NCI-H2196 treated with DMSO at 0.1 percent for 48 hours (cell line): Measurements from ENCODE around the gene GTF2IRD1.
"Not testable (repeated sequence)": the region's sequence is repeated elsewhere in the genome, so short reads cannot be mapped to it uniquely, and the experiment has no call there.

Source experiments
- DNase-seq: peaks from one replicate; lab custom pipeline; 2025; ENCODE audit not compliant: unreplicated experiment; lab: John Stamatoyannopoulos, UW

Gene GTF2IRD1

DNA sequence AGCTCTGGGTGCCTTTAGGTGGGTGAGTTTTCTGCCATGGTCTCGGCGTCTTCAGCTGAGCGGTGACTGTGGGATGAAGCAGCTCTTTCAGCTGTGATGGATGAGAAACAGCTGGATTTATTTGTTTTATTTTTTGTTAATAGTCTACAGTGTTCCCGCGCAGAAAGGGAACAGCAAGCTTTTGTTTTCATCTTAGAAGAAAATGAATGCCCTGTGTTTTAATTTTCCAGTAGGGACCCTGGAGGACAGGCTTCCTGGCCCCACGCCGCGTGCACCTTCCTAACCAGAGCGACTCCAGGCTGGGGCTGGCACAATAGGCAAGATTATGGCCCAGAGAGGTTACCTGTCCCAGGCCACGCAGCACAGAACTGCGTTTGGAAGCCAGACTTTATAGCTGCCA lies 57.6 kb downstream of the GTF2IRD1 start:
- no peak for DNase-seq

DNA sequence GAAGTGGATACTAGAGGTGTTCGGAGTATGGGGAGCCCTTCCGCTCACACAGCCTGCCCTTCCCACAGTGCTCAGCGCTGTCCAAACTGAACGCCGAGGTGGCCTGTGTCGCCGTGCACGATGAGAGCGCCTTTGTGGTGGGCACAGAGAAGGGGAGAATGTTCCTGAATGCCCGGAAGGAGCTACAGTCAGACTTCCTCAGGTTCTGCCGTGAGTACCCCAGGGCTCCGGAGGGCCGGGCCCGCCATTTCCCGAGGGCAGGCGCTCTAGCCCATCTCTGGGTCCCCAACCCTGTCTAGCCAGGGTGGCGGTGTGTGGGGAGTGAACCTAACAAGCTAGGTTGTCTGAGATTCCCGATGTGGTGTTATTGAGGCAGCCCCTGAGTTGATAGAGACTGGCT lies 59.1 kb downstream of the GTF2IRD1 start:
- no peak for DNase-seq

DNA sequence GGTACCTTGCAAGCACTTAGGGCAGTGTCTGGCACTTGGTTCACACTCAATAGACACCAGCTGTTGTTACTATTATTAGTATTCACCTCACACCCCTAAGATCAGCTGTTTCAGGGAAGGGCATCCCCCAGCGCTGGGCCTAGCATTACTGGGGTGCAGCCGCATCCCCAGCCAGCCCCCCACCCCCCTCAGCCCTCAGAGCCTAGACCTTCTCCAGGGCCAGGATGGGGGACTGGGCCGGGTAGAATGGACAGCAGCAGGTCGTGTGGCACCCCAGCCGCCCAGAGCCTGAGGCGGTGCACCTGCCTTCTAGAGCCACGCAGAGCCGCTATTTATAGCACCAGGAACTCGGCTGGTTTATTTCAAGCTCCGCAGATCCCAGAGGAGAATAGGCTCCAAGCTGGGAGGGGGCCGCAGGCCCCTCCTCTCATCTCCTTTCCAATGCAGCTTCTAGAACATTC lies 60.5 kb downstream of the GTF2IRD1 start:
- DNase-seq = no peak

DNA sequence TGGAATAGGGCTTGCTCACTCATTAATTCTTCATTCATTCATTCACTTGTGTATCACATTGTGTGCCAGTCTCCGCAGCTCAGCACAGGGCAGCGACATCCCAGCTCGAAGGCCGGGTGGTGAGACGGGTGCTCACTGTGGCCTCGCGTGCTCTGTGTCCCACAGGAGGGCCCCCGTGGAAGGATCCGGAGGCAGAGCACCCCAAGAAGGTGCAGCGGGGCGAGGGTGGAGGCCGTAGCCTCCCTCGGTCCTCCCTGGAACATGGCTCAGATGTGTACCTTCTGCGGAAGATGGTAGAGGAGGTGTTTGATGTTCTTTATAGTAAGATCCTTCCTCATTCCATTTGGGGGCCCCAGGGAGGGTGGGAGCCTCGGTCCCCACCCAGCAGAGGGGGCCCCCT lies 61.6 kb downstream of the GTF2IRD1 start:
- DNase-seq = no peak

DNA sequence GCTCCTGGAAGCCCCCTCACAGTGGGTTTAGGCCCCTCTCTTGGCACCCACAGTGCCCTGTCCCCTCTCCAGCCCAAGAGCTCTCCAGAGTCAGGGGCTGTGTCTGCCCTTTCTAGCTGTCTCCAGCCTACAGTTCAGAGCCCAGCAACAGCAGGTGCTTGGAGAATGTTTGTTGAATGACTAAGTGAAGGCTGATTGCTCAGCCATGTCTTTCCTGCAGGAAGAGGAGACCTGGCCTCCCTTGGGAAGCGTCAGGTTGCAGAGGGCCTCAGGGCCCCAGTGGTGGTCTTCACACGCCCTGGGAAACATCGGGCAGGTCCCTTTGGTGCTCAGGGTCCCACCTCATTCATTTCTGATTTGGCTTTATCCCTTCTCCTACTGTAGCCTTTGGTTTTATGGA lies 62.5 kb downstream of the GTF2IRD1 start:
- DNase-seq = no peak

DNA sequence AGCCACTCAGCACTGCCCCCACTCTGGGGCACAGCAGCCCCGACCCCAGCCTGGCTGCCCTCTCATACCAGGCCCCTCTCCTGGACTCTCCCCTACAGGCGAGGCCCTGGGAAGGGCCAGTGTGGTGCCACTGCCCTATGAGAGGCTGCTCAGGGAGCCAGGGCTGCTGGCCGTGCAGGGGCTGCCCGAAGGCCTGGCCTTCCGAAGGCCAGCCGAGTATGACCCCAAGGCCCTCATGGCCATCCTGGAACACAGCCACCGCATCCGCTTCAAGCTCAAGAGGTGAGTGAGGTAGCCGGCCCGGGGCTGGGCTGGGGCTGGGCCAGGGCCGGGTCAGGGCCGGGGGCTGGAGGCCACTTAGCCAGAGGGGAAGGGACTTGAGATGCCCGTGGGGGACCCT lies 64.3 kb downstream of the GTF2IRD1 start:
- no peak for DNase-seq

DNA sequence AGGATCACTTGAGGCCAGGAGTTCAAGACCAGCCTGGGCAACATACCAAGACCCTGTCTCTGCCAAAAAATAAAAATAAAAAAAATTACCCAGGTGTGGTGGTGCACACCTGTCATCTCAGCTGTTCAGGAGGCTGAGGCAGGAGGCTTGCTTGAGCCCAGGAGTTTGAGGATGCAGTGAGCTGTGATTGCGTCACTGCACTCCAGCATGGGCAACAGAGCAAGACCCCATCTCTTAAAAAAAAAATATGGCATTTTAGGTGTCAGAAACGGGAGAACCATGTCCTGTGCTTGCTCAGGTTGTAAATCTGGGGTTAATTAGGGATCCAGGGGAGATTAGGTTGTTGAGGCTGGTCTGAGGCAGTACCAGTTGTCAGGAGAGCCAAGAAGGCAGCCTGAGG lies 64.9 kb downstream of the GTF2IRD1 start:
- DNase-seq = no peak

DNA sequence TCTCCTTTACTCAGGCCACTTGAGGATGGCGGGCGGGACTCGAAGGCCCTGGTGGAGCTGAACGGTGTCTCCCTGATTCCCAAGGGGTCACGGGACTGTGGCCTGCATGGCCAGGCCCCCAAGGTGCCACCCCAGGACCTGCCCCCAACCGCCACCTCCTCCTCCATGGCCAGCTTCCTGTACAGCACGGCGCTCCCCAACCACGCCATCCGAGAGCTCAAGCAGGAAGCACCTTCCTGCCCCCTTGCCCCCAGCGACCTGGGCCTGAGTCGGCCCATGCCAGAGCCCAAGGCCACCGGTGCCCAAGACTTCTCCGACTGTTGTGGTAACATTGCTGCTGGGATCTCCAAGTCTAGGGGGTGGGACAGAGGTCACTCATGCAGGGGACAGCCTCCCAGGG lies 65.7 kb downstream of the GTF2IRD1 start:
- no peak for DNase-seq

DNA sequence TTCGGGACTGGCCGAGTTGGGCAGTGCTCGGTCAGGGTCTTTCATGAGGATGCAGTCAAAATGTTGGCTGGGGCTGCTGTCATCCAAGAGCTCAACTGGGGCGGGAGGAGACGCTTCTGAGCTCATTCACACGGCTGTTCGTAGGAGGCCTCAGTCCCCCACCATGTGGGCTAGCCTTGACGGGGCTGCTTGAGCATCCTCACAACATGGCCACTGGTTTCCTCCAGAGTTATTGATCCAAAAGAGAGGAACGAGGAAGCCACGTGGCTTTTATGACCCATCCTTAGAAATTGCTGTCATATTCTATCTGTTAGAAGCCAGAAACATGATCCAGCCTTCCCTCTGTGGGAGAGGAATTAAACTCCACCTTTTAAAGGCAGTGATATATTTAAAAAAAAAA lies 68.1 kb downstream of the GTF2IRD1 start:
- no peak for DNase-seq

DNA sequence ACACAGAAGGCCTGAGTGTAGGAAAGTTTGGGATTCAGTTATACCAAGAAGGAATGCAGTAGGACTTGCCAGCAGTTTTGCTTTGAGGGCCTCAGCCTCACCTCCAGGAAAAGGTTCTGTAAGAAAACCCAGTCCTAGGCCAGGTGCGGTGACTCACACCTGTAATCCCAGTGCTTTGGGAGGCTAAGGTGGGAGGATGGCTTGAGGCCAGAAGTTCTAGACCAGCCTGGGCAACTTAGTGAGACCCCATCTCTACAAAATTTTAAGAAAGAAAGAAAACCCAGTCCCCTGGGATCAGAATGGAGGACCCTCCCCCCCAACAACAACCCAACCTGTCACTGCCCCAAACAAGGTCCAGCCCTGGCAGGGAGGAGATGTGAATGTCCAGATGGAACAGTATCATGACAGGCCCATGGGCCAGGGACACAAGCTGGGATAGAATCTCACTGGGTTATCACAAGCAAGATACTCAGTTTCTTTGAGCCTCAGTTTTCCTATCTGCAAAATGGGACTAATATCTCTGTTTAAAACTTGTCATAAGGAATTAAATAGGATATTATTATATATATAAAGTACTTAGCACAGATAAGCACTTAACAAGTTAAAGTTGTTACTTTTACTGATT lies 68.7 kb downstream of the GTF2IRD1 start:
- DNase-seq = no peak

DNA sequence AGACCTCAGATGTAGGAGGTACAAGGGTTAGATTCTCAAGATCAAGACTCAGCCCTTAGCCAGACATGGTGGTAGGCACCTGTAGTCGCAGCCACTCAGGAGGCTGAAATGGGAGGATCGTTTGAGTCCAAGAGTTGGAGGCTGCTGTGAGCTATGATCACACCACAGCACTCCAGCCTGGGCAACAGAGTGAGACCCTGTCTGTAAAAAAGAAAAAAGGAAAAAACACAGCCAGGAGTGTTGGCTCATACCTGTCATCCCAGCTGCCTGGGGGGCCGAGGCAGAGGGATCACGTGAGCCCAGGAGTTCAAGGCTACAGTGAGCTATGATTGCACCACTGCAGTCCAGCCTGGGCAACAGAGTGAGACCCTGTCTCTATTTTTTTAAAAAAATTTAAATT lies 69.3 kb downstream of the GTF2IRD1 start:
- DNase-seq = no peak

DNA sequence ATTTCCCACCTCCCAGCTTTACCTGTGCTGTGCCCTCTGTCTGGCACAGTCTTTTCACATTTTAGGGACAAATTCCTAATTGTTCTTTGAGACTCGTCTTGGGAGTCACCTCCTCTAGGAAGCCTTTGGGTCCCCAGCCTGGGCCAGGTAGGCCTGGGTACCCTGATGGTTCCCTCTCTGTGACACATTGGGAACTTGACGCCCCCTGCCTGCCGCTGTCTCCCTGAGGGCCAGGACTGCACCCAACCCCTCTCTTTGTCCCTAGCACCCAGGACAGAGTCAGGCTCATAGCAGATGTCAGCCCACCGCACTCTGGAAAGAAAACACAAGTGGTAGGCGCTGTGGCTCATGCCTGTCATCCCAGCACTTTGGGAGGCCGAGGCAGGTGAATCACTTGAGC lies 71.4 kb downstream of the GTF2IRD1 start:
- DNase-seq = no peak

DNA sequence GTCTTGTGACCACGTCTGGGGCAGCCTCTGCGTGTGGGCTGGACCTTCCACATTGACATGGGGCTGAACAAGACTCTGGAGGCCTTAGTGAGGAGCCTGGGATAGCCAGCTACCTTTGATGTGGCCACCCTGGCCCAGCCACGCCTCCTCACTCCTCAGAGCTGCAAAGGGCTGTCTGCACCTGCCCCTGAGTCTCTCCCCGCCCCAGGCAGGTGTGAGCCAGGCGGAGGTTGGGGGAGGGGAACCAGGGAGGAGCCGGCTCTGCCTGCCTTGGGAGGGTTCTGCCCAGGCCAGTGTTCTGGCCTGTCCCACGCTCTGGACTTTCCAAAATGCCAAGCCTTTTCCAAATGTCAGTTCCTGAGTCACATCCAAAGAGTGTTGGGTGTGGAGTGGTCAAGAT lies 72.2 kb downstream of the GTF2IRD1 start:
- DNase-seq = peak; percentile 90

DNA sequence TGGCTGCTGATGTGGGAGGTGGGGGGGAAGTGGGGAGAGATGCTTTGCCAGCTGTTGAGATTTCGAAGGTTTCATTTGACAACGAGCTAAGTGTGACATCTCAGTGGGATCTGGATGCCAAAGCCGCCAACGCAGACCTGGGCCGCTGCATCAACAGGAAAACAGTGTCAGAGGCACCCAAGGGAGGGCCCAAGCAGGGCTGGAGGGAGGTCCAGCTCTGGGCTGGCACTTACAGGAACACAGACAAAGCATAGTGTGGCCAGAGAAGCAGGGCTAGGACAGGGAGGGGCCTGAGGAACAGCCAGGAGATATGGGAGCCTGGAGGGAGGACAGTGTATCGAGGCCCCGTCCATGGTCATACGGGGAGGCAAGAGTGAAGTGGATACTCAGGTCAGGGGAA lies 73.1 kb downstream of the GTF2IRD1 start:
- no peak for DNase-seq

DNA sequence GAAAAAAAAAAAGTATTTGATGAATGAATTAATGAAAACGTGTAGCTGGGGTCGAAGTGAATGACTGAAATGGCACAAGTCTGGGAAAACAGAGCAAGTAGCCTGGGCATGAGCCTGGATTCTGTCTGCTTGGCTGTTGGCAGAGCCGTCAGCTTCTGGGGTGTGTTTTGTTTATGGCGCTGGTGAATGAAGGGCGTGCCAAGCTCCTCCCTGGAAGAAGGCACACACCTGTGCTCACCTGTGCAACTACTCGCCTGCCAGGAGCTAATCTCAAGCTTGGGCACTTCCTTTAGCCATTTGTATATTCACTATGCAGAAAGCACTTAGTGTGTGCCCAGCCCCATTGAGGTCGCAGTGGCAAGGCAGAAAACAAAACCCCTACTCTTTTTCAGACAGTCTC lies 74.1 kb downstream of the GTF2IRD1 start:
- DNase-seq = no peak

DNA sequence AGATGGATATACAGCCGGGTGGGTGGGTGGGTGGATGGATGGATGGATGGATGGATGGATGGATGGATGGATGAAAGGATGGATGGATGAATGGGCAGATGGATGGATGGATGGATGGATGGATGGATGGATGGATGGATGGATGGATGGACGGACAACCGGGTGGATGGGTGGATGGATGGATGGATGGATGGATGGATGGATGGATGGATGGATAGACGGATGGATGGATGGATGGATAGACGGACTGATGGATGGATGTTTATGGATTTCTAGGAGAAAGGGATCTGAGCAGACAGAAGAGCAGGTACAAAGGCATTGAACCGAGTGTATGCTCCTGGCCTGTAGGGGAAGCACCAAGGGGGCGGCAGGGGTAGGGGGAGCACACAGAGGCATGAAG lies 75.1 kb downstream of the GTF2IRD1 start:
- DNase-seq = not testable (repeated sequence)

DNA sequence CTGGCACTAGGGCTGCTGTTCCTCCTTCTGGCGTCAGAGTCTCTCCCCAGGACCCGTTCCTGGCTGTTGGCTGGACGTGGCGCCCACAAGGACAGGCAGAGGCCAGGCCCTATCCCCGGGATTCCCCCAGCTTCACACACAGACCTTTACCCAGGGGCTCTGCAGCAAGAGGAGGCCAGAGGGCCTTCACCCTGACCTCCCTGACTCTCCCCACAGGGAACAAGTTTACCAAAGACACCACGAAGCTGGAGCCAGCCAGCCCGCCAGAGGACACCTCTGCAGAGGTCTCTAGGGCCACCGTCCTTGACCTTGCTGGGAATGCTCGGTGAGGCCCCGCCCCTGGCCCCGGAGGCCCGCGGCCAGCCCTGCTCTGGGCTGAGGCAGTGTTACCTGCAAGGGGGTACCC lies 82.2 kb downstream of the GTF2IRD1 start:
- DNase-seq = no peak

DNA sequence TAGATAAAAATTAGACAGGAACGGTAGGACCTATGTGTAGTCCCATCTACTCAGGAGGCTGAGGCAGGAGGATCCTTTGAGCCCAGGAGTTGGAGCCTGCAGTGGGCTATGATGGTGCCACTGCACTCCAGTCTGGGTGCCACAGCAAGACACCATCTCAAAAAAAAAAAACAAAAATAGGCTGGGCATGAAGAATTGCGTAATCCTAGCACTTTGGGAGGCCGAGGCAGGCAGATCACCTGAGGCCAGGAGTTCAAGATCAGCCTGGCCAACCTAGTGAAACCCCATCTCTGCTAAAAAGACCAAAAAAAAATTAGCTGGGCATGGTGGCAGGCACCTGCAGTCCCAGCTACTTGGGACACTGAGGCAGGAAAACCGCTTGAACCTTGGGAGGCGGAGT lies 88.2 kb downstream of the GTF2IRD1 start:
- not testable (repeated sequence) for DNase-seq

DNA sequence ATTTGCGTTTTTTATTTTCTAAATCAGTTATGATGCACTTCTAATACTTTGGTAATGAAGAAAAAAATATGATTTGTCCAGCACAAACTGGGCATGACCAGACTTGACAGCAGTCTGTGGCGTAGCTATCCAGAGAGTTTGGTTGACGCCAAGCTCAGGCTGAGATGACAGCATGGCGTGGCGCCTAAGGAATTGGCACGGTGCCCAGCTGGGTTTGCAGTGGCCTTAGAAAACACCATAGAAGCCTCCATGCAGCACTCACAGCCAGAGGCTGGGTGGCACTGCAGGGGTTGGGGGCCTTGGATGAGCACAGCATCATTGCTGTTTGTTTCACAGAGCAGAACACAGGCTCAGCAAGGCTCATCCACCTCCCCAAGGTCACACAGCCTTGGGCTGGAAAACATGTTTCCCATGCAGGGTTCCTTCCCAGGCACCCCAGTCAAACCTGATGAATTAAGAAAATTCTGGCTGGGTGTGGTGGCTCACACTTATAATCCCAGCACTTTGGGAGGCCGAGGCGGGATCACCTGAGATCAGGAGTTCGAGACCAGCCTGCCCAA lies 88.9 kb downstream of the GTF2IRD1 start:
- peak; percentile 64 for DNase-seq

DNA sequence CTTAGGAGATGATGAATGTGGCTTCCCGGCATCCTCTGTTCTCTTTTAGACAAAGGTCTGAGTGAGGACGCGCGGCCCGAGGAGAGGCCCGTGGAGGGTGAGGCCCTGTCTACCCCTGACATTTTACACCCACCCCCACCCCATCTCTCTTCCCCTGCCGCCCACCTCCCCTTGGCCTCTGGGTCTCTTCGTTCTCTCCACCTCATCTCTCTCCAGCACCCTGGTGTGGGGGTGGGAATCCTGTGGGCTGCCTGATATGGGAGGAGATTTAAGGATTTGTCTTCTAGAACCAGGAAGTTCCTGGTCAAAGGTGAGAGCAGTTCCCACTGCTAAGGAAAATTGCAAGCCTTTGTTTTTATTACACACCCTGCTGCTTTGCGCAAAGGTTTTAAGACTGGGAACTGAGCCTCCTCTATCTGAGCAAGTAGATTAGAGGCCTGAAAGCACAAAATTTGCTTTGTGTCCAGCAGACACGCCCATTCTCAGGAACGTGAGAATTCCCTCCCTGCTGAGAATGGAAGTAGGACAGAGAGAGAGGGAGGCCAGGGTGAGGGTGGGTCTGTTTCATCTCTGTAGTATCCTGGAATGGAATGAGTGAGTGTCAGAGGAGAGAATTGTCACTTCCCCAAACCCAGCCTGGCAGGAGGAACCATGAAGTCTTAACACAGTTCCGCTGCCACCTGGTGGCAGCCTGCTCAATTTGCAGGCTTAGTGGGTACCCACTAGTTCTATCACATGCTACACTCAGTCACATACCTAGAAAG lies 91.2 kb downstream of the GTF2IRD1 start:
- no peak for DNase-seq

DNA sequence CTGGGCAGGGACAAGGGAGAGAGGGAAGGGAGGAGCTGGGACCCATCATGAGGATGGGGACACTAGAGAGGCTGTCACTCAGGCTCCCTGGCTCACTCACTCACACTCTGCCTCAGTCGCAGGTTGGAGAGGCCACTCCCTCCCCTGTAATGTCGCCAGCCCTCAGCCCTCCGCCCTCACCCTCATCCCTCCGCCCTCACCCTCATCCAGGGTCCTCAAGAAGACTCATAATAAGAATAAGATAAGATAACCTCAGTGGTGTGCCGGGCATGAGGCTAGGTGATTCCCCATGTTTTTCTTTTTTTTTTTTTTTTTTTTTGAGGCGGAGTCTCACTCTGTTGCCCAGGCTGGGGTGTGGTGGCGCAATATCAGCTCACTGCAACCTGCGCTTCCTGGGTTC lies 92.2 kb downstream of the GTF2IRD1 start:
- no peak for DNase-seq

DNA sequence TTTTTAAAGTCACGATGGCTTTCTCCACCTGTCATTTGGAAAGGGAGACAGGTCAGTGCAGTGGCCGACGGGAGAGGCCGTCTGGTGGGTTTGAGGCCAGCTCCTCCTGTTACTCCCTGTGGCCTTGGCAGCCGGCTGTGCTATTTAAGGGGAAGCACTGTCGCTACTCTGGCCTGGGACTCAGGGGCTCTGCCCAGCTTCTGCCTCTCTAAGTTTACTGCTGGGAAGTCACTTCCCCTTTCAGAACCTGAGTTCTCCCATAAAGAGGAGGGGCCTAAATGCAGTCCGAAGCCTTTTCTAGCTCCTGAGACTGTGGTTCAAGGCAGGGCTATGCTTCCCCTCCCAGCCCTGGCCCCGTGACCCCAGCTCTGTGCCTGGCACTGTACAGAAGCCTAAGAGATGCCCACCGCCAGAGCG lies 99.9 kb downstream of the GTF2IRD1 start:
- not testable (repeated sequence) for DNase-seq
